ENCODE measurements around the gene LYPLAL1. TPM values are rescaled to one million over a fixed set of nuclear protein-coding genes. Genes with fewer than 3 reads are reported as not detected.

LYPLAL1 gene
- total and polyA plus RNA-seq, 2 of the 13 experiments (the other 11 are each of a cell fraction or from before 2014, with no cell fraction given) = 17.0 to 31.6 TPM

DNA sequence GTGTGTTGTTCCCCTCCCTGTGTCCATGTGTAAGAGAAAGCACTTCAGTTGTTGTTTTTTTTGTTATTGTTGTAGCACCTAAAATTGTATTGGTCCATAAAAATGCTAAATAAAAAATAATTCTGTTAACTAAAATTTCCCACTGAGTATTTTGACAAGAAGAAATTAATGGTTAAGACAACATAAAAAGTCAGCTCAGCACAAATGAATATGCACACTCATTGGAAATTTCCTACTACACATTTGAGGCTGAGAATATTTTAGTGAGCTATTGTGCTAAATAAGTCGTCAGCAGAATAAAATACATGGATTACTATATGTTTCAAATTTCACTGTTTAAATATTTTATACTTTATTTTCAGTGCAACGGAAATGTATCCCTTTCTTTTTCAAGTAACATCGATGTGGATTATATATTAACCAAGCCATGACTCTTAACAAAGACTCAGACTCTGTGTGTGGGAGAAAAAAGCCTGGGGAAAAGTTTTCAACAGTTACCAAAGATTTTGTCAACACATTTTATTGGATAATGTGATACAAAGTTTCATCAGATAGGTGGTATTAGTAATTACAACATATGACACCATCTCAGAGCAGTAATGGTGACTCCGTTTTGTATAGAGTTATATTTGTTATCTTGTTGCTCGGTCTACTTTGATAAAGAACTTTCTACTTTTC lies 63.4 kb downstream of the LYPLAL1 start (continued):
- TF ChIP-seq, protein P1, sequence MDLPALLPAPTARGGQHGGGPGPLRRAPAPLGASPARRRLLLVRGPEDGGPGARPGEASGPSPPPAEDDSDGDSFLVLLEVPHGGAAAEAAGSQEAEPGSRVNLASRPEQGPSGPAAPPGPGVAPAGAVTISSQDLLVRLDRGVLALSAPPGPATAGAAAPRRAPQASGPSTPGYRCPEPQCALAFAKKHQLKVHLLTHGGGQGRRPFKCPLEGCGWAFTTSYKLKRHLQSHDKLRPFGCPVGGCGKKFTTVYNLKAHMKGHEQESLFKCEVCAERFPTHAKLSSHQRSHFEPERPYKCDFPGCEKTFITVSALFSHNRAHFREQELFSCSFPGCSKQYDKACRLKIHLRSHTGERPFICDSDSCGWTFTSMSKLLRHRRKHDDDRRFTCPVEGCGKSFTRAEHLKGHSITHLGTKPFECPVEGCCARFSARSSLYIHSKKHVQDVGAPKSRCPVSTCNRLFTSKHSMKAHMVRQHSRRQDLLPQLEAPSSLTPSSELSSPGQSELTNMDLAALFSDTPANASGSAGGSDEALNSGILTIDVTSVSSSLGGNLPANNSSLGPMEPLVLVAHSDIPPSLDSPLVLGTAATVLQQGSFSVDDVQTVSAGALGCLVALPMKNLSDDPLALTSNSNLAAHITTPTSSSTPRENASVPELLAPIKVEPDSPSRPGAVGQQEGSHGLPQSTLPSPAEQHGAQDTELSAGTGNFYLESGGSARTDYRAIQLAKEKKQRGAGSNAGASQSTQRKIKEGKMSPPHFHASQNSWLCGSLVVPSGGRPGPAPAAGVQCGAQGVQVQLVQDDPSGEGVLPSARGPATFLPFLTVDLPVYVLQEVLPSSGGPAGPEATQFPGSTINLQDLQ (CRISPR knock-in tag; IDR thresholded peaks at IDR 0.05) = no peak
- peak; percentile 65; the same call in 1 of the 2 replicates for TF ChIP-seq ZNF7 (CRISPR knock-in tag; IDR thresholded peaks at IDR 0.05)
- TF ChIP-seq, protein P2, sequence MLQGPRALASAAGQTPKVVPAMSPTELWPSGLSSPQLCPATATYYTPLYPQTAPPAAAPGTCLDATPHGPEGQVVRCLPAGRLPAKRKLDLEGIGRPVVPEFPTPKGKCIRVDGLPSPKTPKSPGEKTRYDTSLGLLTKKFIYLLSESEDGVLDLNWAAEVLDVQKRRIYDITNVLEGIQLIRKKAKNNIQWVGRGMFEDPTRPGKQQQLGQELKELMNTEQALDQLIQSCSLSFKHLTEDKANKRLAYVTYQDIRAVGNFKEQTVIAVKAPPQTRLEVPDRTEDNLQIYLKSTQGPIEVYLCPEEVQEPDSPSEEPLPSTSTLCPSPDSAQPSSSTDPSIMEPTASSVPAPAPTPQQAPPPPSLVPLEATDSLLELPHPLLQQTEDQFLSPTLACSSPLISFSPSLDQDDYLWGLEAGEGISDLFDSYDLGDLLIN (CRISPR knock-in tag; IDR thresholded peaks at IDR 0.05; ENCODE audit: borderline replicate concordance) = no peak
- no peak for TF ChIP-seq KDM5B (CRISPR knock-in tag; IDR thresholded peaks at IDR 0.05; ENCODE audit: borderline replicate concordance)
- TF ChIP-seq, protein P3, sequence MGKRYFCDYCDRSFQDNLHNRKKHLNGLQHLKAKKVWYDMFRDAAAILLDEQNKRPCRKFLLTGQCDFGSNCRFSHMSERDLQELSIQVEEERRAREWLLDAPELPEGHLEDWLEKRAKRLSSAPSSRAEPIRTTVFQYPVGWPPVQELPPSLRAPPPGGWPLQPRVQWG (CRISPR knock-in tag; IDR thresholded peaks at IDR 0.05; ENCODE audit: borderline replicate concordance, low read depth) = no peak
- TF ChIP-seq SRSF4 (IDR thresholded peaks at IDR 0.05; ENCODE audit: low read depth, low read length, poor library complexity, severe bottlenecking) = no peak
- TF ChIP-seq MAFK (conservative IDR thresholded peaks at IDR 0.05 in 1 of 2, IDR thresholded peaks at IDR 0.05 in 1 of 2; ENCODE audit: low read length in 2 of 2) = peak; percentile 81 to 84
- TF ChIP-seq, protein P4, sequence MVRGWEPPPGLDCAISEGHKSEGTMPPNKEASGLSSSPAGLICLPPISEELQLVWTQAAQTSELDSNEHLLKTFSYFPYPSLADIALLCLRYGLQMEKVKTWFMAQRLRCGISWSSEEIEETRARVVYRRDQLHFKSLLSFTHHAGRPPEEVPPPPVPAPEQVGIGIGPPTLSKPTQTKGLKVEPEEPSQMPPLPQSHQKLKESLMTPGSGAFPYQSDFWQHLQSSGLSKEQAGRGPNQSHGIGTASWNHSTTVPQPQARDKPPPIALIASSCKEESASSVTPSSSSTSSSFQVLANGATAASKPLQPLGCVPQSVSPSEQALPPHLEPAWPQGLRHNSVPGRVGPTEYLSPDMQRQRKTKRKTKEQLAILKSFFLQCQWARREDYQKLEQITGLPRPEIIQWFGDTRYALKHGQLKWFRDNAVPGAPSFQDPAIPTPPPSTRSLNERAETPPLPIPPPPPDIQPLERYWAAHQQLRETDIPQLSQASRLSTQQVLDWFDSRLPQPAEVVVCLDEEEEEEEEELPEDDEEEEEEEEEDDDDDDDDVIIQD (CRISPR knock-in tag; IDR thresholded peaks at IDR 0.05; ENCODE audit: low read depth) = peak; percentile 56; the same call in 1 of the 2 replicates
- TF ChIP-seq, protein P5, sequence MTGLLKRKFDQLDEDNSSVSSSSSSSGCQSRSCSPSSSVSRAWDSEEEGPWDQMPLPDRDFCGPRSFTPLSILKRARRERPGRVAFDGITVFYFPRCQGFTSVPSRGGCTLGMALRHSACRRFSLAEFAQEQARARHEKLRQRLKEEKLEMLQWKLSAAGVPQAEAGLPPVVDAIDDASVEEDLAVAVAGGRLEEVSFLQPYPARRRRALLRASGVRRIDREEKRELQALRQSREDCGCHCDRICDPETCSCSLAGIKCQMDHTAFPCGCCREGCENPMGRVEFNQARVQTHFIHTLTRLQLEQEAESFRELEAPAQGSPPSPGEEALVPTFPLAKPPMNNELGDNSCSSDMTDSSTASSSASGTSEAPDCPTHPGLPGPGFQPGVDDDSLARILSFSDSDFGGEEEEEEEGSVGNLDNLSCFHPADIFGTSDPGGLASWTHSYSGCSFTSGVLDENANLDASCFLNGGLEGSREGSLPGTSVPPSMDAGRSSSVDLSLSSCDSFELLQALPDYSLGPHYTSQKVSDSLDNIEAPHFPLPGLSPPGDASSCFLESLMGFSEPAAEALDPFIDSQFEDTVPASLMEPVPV (CRISPR knock-in tag; IDR thresholded peaks at IDR 0.05) = no peak
- TF ChIP-seq IKZF4 (CRISPR knock-in tag; IDR thresholded peaks at IDR 0.05; ENCODE audit: borderline replicate concordance, low read depth, not compliant biosample characterization) = no peak
- TF ChIP-seq CBX2 (IDR thresholded peaks at IDR 0.05; ENCODE audit: low read depth, low read length) = no peak
- no peak for TF ChIP-seq CBX2 (CRISPR knock-in tag; IDR thresholded peaks at IDR 0.05; ENCODE audit: low read depth)
- TF ChIP-seq ZNF678 (CRISPR knock-in tag; IDR thresholded peaks at IDR 0.05) = no peak
- no peak for TF ChIP-seq NFRKB (IDR thresholded peaks at IDR 0.05)
- peak; percentile 83 for TF ChIP-seq MAFF (IDR thresholded peaks at IDR 0.05; ENCODE audit: low read depth, low read length)
- TF ChIP-seq, protein P6, sequence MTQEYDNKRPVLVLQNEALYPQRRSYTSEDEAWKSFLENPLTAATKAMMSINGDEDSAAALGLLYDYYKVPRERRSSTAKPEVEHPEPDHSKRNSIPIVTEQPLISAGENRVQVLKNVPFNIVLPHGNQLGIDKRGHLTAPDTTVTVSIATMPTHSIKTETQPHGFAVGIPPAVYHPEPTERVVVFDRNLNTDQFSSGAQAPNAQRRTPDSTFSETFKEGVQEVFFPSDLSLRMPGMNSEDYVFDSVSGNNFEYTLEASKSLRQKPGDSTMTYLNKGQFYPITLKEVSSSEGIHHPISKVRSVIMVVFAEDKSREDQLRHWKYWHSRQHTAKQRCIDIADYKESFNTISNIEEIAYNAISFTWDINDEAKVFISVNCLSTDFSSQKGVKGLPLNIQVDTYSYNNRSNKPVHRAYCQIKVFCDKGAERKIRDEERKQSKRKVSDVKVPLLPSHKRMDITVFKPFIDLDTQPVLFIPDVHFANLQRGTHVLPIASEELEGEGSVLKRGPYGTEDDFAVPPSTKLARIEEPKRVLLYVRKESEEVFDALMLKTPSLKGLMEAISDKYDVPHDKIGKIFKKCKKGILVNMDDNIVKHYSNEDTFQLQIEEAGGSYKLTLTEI (CRISPR knock-in tag; conservative IDR thresholded peaks at IDR 0.05) = no peak
- TF ChIP-seq HDAC1 (CRISPR knock-in tag; IDR thresholded peaks at IDR 0.05) = no peak
- TF ChIP-seq SPEN (CRISPR knock-in tag; IDR thresholded peaks at IDR 0.05; ENCODE audit: low read depth) = no peak
- TF ChIP-seq ZNF207 (IDR thresholded peaks at IDR 0.05; ENCODE audit: borderline replicate concordance) = no peak
- TF ChIP-seq ZNF331 (CRISPR knock-in tag; IDR thresholded peaks at IDR 0.05) = no peak
